Liver (tissue), 3 donors: ENCODE results near the gene KRT75.

Experiments used
- GABPA ChIP-seq, 2 donors: IDR thresholded peaks in 1 of 2; conservative IDR thresholded peaks in 1 of 2; 2 replicates each; pipeline ENCODE4 v1.6.1; 2016; ENCODE audit warnings: antibody characterized with exemption in 2 of 2, mild to moderate bottlenecking in 1 of 2, moderate library complexity in 1 of 2
- NR2F2 ChIP-seq: IDR thresholded peaks from 2 replicates; pipeline ENCODE4 v1.6.1; 2016; ENCODE audit warnings: antibody characterized with exemption
- RAD21 ChIP-seq, 2 donors: IDR thresholded peaks; 2 replicates each; pipeline ENCODE4 v1.6.1; 2016; ENCODE audit warnings: antibody characterized with exemption in 2 of 2, mild to moderate bottlenecking in 2 of 2
- RXRA ChIP-seq, 2 donors: IDR thresholded peaks; 2 replicates each; pipeline ENCODE4 v1.6.1; 2017 to 2018; ENCODE audit warnings: antibody characterized with exemption in 2 of 2, mild to moderate bottlenecking in 1 of 2
- TAF1 ChIP-seq: conservative IDR thresholded peaks from 2 replicates; pipeline ENCODE4 v1.6.1; 2016; ENCODE audit warnings: antibody characterized with exemption, mild to moderate bottlenecking
- YY1 ChIP-seq: IDR thresholded peaks from 2 replicates; pipeline ENCODE4 v1.6.1; 2016; ENCODE audit warnings: antibody characterized with exemption, mild to moderate bottlenecking
- TF ChIP-seq, protein P1 (sequence below): fragments of 150-350 bp; IDR thresholded peaks from 2 replicates; pipeline ENCODE4 v1.5.1; 2017; ENCODE audit warnings: improper control_type of control experiment, low read depth, low read length; ENCODE audit not compliant: missing input control
- TF ChIP-seq, protein P2 (sequence below): IDR thresholded peaks from 2 replicates; pipeline ENCODE4 v1.6.1; 2016; ENCODE audit warnings: antibody characterized with exemption
- TF ChIP-seq, protein P3 (sequence below): IDR thresholded peaks from 2 replicates; pipeline ENCODE4 v1.6.1; 2016; ENCODE audit warnings: antibody characterized with exemption
- TF ChIP-seq, protein P4 (sequence below): IDR thresholded peaks from 2 replicates; pipeline ENCODE4 v1.6.1; 2016; ENCODE audit warnings: antibody characterized with exemption
- TF ChIP-seq, protein P5 (sequence below): IDR thresholded peaks from 2 replicates; pipeline ENCODE4 v1.6.1; 2016; ENCODE audit warnings: antibody characterized with exemption, mild to moderate bottlenecking
- donor health status: healthy.
- donor health status: healthy.

DNA sequence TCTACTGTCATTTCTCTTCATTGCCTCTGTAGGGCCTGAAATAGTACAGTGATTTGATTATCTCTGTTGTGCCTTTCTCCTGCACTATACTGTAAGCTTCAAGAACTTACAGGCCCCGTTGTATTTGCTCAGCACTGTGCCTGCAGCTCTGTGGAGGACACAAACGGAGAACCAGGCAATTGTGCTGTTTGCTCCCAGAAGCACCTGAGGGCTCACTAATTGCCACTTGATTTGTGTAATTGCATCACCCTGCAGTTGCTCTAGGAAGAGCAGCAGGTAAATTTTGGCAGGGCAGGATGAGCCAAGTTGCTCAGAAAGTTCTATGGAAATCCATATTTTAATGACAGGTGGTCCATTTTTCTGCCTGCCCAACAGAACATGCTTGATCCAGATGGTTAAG, 16.4 kb downstream of the KRT75 start:
- TF ChIP-seq RXRA (IDR thresholded peaks at IDR 0.05) (no peak), YY1 (no peak), TAF1 (no peak), RAD21 (IDR thresholded peaks at IDR 0.05) (no peak), NR2F2 (no peak), GABPA (IDR thresholded peaks at IDR 0.05 in 1 of 2, conservative IDR thresholded peaks at IDR 0.05 in 1 of 2) (no peak)
- TF ChIP-seq, protein P1, sequence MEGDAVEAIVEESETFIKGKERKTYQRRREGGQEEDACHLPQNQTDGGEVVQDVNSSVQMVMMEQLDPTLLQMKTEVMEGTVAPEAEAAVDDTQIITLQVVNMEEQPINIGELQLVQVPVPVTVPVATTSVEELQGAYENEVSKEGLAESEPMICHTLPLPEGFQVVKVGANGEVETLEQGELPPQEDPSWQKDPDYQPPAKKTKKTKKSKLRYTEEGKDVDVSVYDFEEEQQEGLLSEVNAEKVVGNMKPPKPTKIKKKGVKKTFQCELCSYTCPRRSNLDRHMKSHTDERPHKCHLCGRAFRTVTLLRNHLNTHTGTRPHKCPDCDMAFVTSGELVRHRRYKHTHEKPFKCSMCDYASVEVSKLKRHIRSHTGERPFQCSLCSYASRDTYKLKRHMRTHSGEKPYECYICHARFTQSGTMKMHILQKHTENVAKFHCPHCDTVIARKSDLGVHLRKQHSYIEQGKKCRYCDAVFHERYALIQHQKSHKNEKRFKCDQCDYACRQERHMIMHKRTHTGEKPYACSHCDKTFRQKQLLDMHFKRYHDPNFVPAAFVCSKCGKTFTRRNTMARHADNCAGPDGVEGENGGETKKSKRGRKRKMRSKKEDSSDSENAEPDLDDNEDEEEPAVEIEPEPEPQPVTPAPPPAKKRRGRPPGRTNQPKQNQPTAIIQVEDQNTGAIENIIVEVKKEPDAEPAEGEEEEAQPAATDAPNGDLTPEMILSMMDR, result no peak
- TF ChIP-seq, protein P2, sequence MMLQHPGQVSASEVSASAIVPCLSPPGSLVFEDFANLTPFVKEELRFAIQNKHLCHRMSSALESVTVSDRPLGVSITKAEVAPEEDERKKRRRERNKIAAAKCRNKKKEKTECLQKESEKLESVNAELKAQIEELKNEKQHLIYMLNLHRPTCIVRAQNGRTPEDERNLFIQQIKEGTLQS, result no peak
- TF ChIP-seq, protein P3, sequence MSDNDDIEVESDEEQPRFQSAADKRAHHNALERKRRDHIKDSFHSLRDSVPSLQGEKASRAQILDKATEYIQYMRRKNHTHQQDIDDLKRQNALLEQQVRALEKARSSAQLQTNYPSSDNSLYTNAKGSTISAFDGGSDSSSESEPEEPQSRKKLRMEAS, result no peak
- TF ChIP-seq, protein P4, sequence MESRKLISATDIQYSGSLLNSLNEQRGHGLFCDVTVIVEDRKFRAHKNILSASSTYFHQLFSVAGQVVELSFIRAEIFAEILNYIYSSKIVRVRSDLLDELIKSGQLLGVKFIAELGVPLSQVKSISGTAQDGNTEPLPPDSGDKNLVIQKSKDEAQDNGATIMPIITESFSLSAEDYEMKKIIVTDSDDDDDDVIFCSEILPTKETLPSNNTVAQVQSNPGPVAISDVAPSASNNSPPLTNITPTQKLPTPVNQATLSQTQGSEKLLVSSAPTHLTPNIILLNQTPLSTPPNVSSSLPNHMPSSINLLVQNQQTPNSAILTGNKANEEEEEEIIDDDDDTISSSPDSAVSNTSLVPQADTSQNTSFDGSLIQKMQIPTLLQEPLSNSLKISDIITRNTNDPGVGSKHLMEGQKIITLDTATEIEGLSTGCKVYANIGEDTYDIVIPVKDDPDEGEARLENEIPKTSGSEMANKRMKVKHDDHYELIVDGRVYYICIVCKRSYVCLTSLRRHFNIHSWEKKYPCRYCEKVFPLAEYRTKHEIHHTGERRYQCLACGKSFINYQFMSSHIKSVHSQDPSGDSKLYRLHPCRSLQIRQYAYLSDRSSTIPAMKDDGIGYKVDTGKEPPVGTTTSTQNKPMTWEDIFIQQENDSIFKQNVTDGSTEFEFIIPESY, result no peak
- TF ChIP-seq, protein P5, sequence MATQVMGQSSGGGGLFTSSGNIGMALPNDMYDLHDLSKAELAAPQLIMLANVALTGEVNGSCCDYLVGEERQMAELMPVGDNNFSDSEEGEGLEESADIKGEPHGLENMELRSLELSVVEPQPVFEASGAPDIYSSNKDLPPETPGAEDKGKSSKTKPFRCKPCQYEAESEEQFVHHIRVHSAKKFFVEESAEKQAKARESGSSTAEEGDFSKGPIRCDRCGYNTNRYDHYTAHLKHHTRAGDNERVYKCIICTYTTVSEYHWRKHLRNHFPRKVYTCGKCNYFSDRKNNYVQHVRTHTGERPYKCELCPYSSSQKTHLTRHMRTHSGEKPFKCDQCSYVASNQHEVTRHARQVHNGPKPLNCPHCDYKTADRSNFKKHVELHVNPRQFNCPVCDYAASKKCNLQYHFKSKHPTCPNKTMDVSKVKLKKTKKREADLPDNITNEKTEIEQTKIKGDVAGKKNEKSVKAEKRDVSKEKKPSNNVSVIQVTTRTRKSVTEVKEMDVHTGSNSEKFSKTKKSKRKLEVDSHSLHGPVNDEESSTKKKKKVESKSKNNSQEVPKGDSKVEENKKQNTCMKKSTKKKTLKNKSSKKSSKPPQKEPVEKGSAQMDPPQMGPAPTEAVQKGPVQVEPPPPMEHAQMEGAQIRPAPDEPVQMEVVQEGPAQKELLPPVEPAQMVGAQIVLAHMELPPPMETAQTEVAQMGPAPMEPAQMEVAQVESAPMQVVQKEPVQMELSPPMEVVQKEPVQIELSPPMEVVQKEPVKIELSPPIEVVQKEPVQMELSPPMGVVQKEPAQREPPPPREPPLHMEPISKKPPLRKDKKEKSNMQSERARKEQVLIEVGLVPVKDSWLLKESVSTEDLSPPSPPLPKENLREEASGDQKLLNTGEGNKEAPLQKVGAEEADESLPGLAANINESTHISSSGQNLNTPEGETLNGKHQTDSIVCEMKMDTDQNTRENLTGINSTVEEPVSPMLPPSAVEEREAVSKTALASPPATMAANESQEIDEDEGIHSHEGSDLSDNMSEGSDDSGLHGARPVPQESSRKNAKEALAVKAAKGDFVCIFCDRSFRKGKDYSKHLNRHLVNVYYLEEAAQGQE, result no peak
